HepG2 (cell line): Measurements from ENCODE around the gene GTSF1L. TPM values are rescaled to one million over a fixed set of nuclear protein-coding genes. Genes with fewer than 3 reads are reported as not detected.

Experiments used
- ATAC-seq: fragments of 200-7000 bp; cut with Tn5 transposase; 3 replicates; pipeline ENCODE4 v1.9.1; 2020; ENCODE audit warnings: mild to moderate bottlenecking, moderate library complexity
- BruUV-seq: library from RNA; stranded (reverse); fragments of 400-500 nt; replicated peaks from 2 replicates; lab custom pipeline; 2021; lab: Mats Ljungman, UMichigan
- CTCF ChIA-PET: fragments of 300-600 bp; formaldehyde crosslinking; extraction: SDS; loops from one replicate; lab custom pipeline; 2021; ENCODE audit warnings: low total read pairs, inconsistent platforms, low intra/inter-chr PET ratio; lab: Yijun Ruan, JAX
- POLR2A ChIA-PET: fragments of 350-600 bp; sonication (Branson Sonifier 250); formaldehyde crosslinking; loops from one replicate; lab custom pipeline; 2020; ENCODE audit warnings: antibody characterized with exemption, inconsistent platforms; lab: Yijun Ruan, JAX
- DNase-seq: peaks from one replicate; pipeline ENCODE4 v3.0.0-alpha.2; 2015; ENCODE audit warnings: low spot score
- FAIRE-seq: peaks from 3 replicates; lab custom pipeline; 2011; peaks lifted over from hg19 to GRCh38; lab: Jason Lieb, UNC
- H2AFZ ChIP-seq: one replicate; pipeline ENCODE4 v1.6.1; 2011; ENCODE audit warnings: low read length, inconsistent platforms
- H3K27ac ChIP-seq: fragments of 300-600 bp; 3 replicates; pipeline ENCODE4 v1.8.0; 2011; ENCODE audit warnings: mixed run types, mild to moderate bottlenecking, mixed read lengths, low read length, inconsistent platforms; ENCODE audit not compliant: insufficient read depth; ENCODE audit errors: extremely low read length
- H3K27me3 ChIP-seq, 2 experiments: fragments of 200-600 bp in 1 of 2; 2 replicates in 1 of 2; 3 replicates in 1 of 2; pipeline versions ENCODE4 v1.6.0 to v1.8.0; 2011; ENCODE audit warnings: low read length in 2 of 2, mild to moderate bottlenecking in 2 of 2, moderate library complexity in 2 of 2, inconsistent platforms in 1 of 2; ENCODE audit not compliant: insufficient read depth in 2 of 2, control insufficient read depth in 1 of 2
- H3K36me3 ChIP-seq, 2 experiments: fragments of 200-600 bp in 1 of 2; replicated peaks in 1 of 2; 2 replicates in 1 of 2; 3 replicates in 1 of 2; pipeline versions ENCODE4 v1.5.1 to v1.8.0; 2011; ENCODE audit warnings: low read length in 2 of 2, inconsistent platforms in 1 of 2; ENCODE audit not compliant: insufficient read depth in 2 of 2, control insufficient read depth in 1 of 2
- H3K4me1 ChIP-seq: 2 replicates; pipeline ENCODE4 v1.5.1; 2012; ENCODE audit warnings: low read length, inconsistent platforms; ENCODE audit not compliant: insufficient read depth
- H3K4me2 ChIP-seq: 2 replicates; pipeline ENCODE4 v1.6.0; 2011; ENCODE audit warnings: low read depth, low read length, inconsistent platforms
- H3K4me3 ChIP-seq, 3 experiments: fragments of 200-600 bp in 1 of 3; sonication (generic), shearing (Covaris generic) in 1 of 3; replicated peaks in 1 of 3; 2 replicates each; pipeline ENCODE4 v1.5.1; 2011 to 2016; ENCODE audit warnings: low read length in 3 of 3, inconsistent platforms in 2 of 3, low read depth in 2 of 3, mild to moderate bottlenecking in 2 of 3, control low read depth in 1 of 3, mixed read lengths in 1 of 3; ENCODE audit not compliant: insufficient read depth in 1 of 3
- H3K79me2 ChIP-seq: one replicate; pipeline ENCODE4 v1.6.1; 2011; ENCODE audit warnings: low read length, inconsistent platforms; ENCODE audit not compliant: insufficient read depth
- H3K9ac ChIP-seq: 2 replicates; pipeline ENCODE4 v1.6.0; 2011; ENCODE audit warnings: mild to moderate bottlenecking, low read depth, low read length, inconsistent platforms; ENCODE audit not compliant: insufficient read depth
- H3K9me3 ChIP-seq: 2 replicates; pipeline ENCODE4 v1.5.1; 2012; ENCODE audit warnings: mild to moderate bottlenecking, low read length
- H4K20me1 ChIP-seq: 2 replicates; pipeline ENCODE4 v1.6.0; 2011; ENCODE audit warnings: inconsistent platforms, mild to moderate bottlenecking, low read length, moderate library complexity; ENCODE audit not compliant: insufficient read depth
- BHLHE40 ChIP-seq: IDR thresholded peaks from 2 replicates; pipeline ENCODE4 v1.6.1; 2011; ENCODE audit warnings: low read length, improper control_type of control experiment
- FOSL2 ChIP-seq: sonication (generic); formaldehyde crosslinking; IDR thresholded peaks from 2 replicates; pipeline ENCODE4 v1.4.0; 2020; ENCODE audit warnings: missing genetic modification reagents
- MBD4 ChIP-seq: IDR thresholded peaks from 2 replicates; pipeline ENCODE4 v1.6.1; 2012; ENCODE audit warnings: low read length, inconsistent platforms, borderline replicate concordance
- MBNL3 ChIP-seq: fragments of 250-450 bp; sonication (Bioruptor Pico); conservative IDR thresholded peaks from 2 replicates; pipeline ENCODE4 v1.8.0; 2022; ENCODE audit warnings: mild to moderate bottlenecking, inconsistent platforms
- MYC ChIP-seq: sonication (generic); formaldehyde crosslinking; IDR thresholded peaks from 2 replicates; pipeline ENCODE4 v1.9.0; 2021; ENCODE audit warnings: missing genetic modification reagents, borderline replicate concordance
- POLR2A ChIP-seq, 2 experiments: IDR thresholded peaks; 2 replicates each; pipeline ENCODE4 v1.6.1; 2011; ENCODE audit warnings: low read depth in 2 of 2, low read length in 2 of 2, mild to moderate bottlenecking in 1 of 2, moderate library complexity in 1 of 2; ENCODE audit not compliant: insufficient read depth in 1 of 2
- PRMT3 ChIP-seq: sonication (generic); formaldehyde crosslinking; IDR thresholded peaks from 2 replicates; pipeline ENCODE4 v1.8.1; 2022; ENCODE audit warnings: low read depth, mild to moderate bottlenecking, moderate library complexity, missing genetic modification reagents, borderline replicate concordance
- SNAPC2 ChIP-seq: sonication (generic); formaldehyde crosslinking; IDR thresholded peaks from 2 replicates; pipeline ENCODE4 v1.8.1; 2022; ENCODE audit warnings: mild to moderate bottlenecking, missing genetic modification reagents
- ZFP41 ChIP-seq: sonication (generic); formaldehyde crosslinking; IDR thresholded peaks from 2 replicates; pipeline ENCODE4 v1.4.0; 2020; ENCODE audit warnings: mild to moderate bottlenecking, missing genetic modification reagents, borderline replicate concordance
- ZNF430 ChIP-seq: sonication (generic); formaldehyde crosslinking; IDR thresholded peaks from 2 replicates; pipeline ENCODE4 v1.9.0; 2021; ENCODE audit warnings: mild to moderate bottlenecking, missing genetic modification reagents
- ZNF589 ChIP-seq: sonication (generic); formaldehyde crosslinking; conservative IDR thresholded peaks from 2 replicates; pipeline ENCODE4 v1.8.0; 2022; ENCODE audit warnings: mild to moderate bottlenecking, moderate library complexity, missing genetic modification reagents
- ZNF776 ChIP-seq: sonication (generic); formaldehyde crosslinking; IDR thresholded peaks from 2 replicates; pipeline ENCODE4 v1.4.0; 2020; ENCODE audit warnings: mild to moderate bottlenecking, missing genetic modification reagents
- WGBS: methylation state at CpG from one replicate; pipeline ENCODE4 v1.1.6; 2017; ENCODE audit warnings: low lambda C conversion rate; 5-methylcytosine and 5-hydroxymethylcytosine counted together
- in situ Hi-C: cut with HindIII; loops from 2 replicates; pipeline ENCODE4 v1.10.0; 2017; ENCODE audit warnings: low pct_unique_long_range_greater_than_20kb; ENCODE audit not compliant: extremely low pct_ligation_motif_present
- intact Hi-C: fragments of 100-400 bp; cut with micrococcal nuclease; formaldehyde crosslinking; loops from one replicate; pipeline ENCODE4 v1.10.0; 2022; ENCODE audit not compliant: unreplicated experiment
- polyA plus RNA-seq, 8 experiments: library from polyadenylated mRNA; depleted of rRNA in 3 of 8; stranded (reverse) in 7 of 8; unstranded in 1 of 8; fragments of >200 nt; fragmentation: Illumina TruSeq in 4 of 8; extraction: Trizol in 4 of 8; gene quantifications; 2 replicates each; pipeline versions ENCODE4 v1.2.1 to v1.2.3, GENCODE V29; 2011 to 2016; ENCODE audit warnings: low read depth in 4 of 8, missing spikeins in 1 of 8, mixed read lengths in 1 of 8; ENCODE audit not compliant: insufficient read depth in 1 of 8
- total RNA-seq, 5 experiments: library from RNA; depleted of rRNA; stranded (reverse); fragments of >200 nt; fragmentation: Illumina TruSeq; extraction: Trizol; gene quantifications; 2 replicates each; pipeline ENCODE4 v1.2.3, GENCODE V29; 2016; ENCODE audit warnings: low read depth in 1 of 5
- TF ChIP-seq, protein P1 (sequence below): sonication (generic); formaldehyde crosslinking; IDR thresholded peaks from 2 replicates; pipeline ENCODE4 v1.4.0; 2020; ENCODE audit warnings: missing genetic modification reagents
- TF ChIP-seq, protein P2 (sequence below): sonication (generic); formaldehyde crosslinking; IDR thresholded peaks from 2 replicates; pipeline ENCODE4 v1.5.1; 2020; ENCODE audit warnings: missing genetic modification reagents, mild to moderate bottlenecking, borderline replicate concordance

The GTSF1L gene
- total and polyA plus RNA-seq, 2 of the 13 experiments (the other 11 are each of a cell fraction or from before 2014, with no cell fraction given): not detected

DNA sequence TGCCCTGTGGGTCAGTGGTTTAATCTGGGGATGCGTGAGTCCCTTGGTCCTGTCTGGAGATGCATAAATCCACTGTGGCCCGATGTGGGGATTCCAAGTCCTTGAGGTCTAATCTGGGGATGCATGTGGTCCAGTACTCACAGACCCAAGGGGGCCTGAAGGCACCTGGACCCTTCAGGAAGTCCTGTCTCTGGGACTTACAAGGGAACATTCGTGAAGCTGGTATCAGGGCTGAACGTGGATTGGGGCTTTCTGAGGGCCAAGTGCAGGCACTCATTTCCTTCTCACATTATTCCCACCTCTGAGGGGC, 25.2 kb upstream of the GTSF1L start:
- ChIA-PET CTCF (interaction anchor here (1.2 to 3.4 kb wide), 2 partner anchors 328 to 341 kb away, joined by 3 to 74 read pairs; no protein-coding TSS in a partner anchor), POLR2A (no interaction called here)
- intact Hi-C loops: no loop called here
- H3K4me1 ChIP-seq: no peaks in the 10 kb centered on the region
- WGBS: 8% methylated on average over 4 of the region's 4 CpGs
- H3K4me2 ChIP-seq: no peak overlapping the region
- BruUV-seq: no TSS peak
- no peak overlapping the region for H3K27ac ChIP-seq
- no peak overlapping the region for H2AFZ ChIP-seq
- no peaks in the 10 kb centered on the region for H4K20me1 ChIP-seq
- FAIRE-seq (no peak), ATAC-seq (no peak), DNase-seq (no peak)
- peaks cover 3 to 54% of the 10 kb centered on the region in 2 experiments; a peak in 3 of 5 replicates for H3K27me3 ChIP-seq
- no peaks in the 10 kb centered on the region for H3K9me3 ChIP-seq
- H3K79me2 ChIP-seq: no peaks in the 10 kb centered on the region
- H3K4me3 ChIP-seq: no peak overlapping the region
- no peaks in the 10 kb centered on the region for H3K36me3 ChIP-seq
- H3K9ac ChIP-seq: no peak overlapping the region
- no peak for TF ChIP-seq POLR2A (IDR thresholded peaks at IDR 0.05; ENCODE audit: insufficient read depth in 1 of 2, low read depth in 2 of 2, low read length in 2 of 2)
- TF ChIP-seq, protein P1, sequence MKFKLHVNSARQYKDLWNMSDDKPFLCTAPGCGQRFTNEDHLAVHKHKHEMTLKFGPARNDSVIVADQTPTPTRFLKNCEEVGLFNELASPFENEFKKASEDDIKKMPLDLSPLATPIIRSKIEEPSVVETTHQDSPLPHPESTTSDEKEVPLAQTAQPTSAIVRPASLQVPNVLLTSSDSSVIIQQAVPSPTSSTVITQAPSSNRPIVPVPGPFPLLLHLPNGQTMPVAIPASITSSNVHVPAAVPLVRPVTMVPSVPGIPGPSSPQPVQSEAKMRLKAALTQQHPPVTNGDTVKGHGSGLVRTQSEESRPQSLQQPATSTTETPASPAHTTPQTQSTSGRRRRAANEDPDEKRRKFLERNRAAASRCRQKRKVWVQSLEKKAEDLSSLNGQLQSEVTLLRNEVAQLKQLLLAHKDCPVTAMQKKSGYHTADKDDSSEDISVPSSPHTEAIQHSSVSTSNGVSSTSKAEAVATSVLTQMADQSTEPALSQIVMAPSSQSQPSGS (CRISPR knock-in tag): no peak
- TF ChIP-seq MBNL3 (CRISPR knock-in tag): no peak
- TF ChIP-seq BHLHE40: no peak
- TF ChIP-seq SNAPC2: no peak
- TF ChIP-seq MBD4: no peak
- TF ChIP-seq PRMT3: no peak
- no peak for TF ChIP-seq MYC
- TF ChIP-seq ZFP41 (CRISPR knock-in tag): no peak
- no peak for TF ChIP-seq FOSL2 (CRISPR knock-in tag)
- TF ChIP-seq, protein P2, sequence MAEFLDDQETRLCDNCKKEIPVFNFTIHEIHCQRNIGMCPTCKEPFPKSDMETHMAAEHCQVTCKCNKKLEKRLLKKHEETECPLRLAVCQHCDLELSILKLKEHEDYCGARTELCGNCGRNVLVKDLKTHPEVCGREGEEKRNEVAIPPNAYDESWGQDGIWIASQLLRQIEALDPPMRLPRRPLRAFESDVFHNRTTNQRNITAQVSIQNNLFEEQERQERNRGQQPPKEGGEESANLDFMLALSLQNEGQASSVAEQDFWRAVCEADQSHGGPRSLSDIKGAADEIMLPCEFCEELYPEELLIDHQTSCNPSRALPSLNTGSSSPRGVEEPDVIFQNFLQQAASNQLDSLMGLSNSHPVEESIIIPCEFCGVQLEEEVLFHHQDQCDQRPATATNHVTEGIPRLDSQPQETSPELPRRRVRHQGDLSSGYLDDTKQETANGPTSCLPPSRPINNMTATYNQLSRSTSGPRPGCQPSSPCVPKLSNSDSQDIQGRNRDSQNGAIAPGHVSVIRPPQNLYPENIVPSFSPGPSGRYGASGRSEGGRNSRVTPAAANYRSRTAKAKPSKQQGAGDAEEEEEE (CRISPR knock-in tag): no peak
- TF ChIP-seq ZNF430 (CRISPR knock-in tag): no peak
- no peak for TF ChIP-seq ZNF776 (CRISPR knock-in tag)
- no peak for TF ChIP-seq ZNF589 (CRISPR knock-in tag)
- in situ Hi-C loops: loop anchor here (5.0 kb wide), 1 partner anchor 330 kb away; no protein-coding TSS in a partner anchor
